Endothelial cell of umbilical vein (primary cell): Measurements from ENCODE around the gene THSD7B. TPM values are rescaled to one million over a fixed set of nuclear protein-coding genes. Genes with fewer than 3 reads are reported as not detected.

Experiments used
- BruUV-seq: library from RNA; stranded (reverse); fragments of 400-500 nt; replicated peaks from 2 replicates; lab custom pipeline; 2021; lab: Mats Ljungman, UMichigan
- CTCF ChIA-PET: fragments of 300-600, 350-600 bp; sonication (Branson Sonifier 250); formaldehyde crosslinking; loops from one replicate; lab custom pipeline; 2021; ENCODE audit warnings: antibody characterized with exemption, inconsistent platforms; lab: Charles Lee
- POLR2A ChIA-PET: fragments of 300-600, 350-600 bp; sonication (Branson Sonifier 250); formaldehyde crosslinking; loops from one replicate; lab custom pipeline; 2021; ENCODE audit warnings: antibody characterized with exemption, inconsistent platforms; lab: Charles Lee
- DNase-seq: peaks from one replicate; pipeline ENCODE4 v3.0.0-alpha.2; 2011; ENCODE audit warnings: low read depth, low spot score
- FAIRE-seq: peaks from 2 replicates; lab custom pipeline; 2011; peaks lifted over from hg19 to GRCh38; lab: Jason Lieb, UNC
- H2AFZ ChIP-seq: 2 replicates; pipeline ENCODE4 v1.6.0; 2012; ENCODE audit warnings: low read depth, low read length, control low read depth, inconsistent platforms
- H3K27ac ChIP-seq: 2 replicates; pipeline ENCODE4 v1.5.1; 2011; ENCODE audit warnings: low read depth, mild to moderate bottlenecking, control low read depth, low read length, moderate library complexity; ENCODE audit not compliant: insufficient read depth
- H3K27me3 ChIP-seq, 2 experiments: 2 replicates each; pipeline versions ENCODE4 v1.6.0 to v1.6.1; 2011; ENCODE audit warnings: low read length in 2 of 2, mixed read lengths in 1 of 2; ENCODE audit not compliant: control insufficient read depth in 2 of 2, insufficient read depth in 2 of 2
- H3K36me3 ChIP-seq, 2 experiments: 2 replicates in 1 of 2; 3 replicates in 1 of 2; pipeline ENCODE4 v1.5.1; 2011; ENCODE audit warnings: low read length in 2 of 2, mild to moderate bottlenecking in 1 of 2, moderate library complexity in 1 of 2; ENCODE audit not compliant: control insufficient read depth in 2 of 2, insufficient read depth in 2 of 2; ENCODE audit errors: extremely low read depth in 1 of 2
- H3K4me1 ChIP-seq: 3 replicates; pipeline ENCODE4 v1.5.1; 2011; ENCODE audit warnings: mild to moderate bottlenecking, low read length; ENCODE audit not compliant: control insufficient read depth, insufficient read depth; ENCODE audit errors: extremely low read depth
- H3K4me2 ChIP-seq: 2 replicates; pipeline ENCODE4 v1.6.1; 2011; ENCODE audit warnings: low read length, control low read depth, mixed read lengths; ENCODE audit not compliant: insufficient read depth
- H3K4me3 ChIP-seq, 3 experiments: fragments of 200-600 bp in 1 of 3; sonication (generic), shearing (Covaris generic) in 1 of 3; replicated peaks in 1 of 3; 2 replicates each; pipeline ENCODE4 v1.5.1; 2011 to 2016; ENCODE audit warnings: control low read depth in 3 of 3, low read length in 3 of 3, mild to moderate bottlenecking in 2 of 3, inconsistent platforms in 1 of 3, low read depth in 1 of 3, moderate library complexity in 1 of 3; ENCODE audit not compliant: insufficient read depth in 1 of 3
- H3K79me2 ChIP-seq: 2 replicates; pipeline ENCODE4 v1.6.0; 2012; ENCODE audit warnings: low read length, inconsistent platforms; ENCODE audit not compliant: control insufficient read depth, insufficient read depth
- H3K9ac ChIP-seq: replicated peaks from 2 replicates; pipeline ENCODE3; 2011; ENCODE audit warnings: low read length, control low read depth; ENCODE audit not compliant: insufficient read depth; ENCODE audit errors: extremely low read depth
- H3K9me1 ChIP-seq: replicated peaks from 3 replicates; pipeline ENCODE4 v1.6.0; 2011; ENCODE audit warnings: mild to moderate bottlenecking, low read length; ENCODE audit not compliant: control insufficient read depth, insufficient read depth; ENCODE audit errors: extremely low read depth
- H3K9me3 ChIP-seq: replicated peaks from 2 replicates; pipeline ENCODE4 v1.5.1; 2012; ENCODE audit warnings: low read length, inconsistent platforms; ENCODE audit not compliant: control insufficient read depth, insufficient read depth
- H4K20me1 ChIP-seq: replicated peaks from 2 replicates; pipeline ENCODE3; 2011; ENCODE audit warnings: mild to moderate bottlenecking, low read length; ENCODE audit not compliant: control insufficient read depth, insufficient read depth; ENCODE audit errors: extremely low read depth
- EZH2 ChIP-seq: IDR thresholded peaks from 2 replicates; pipeline ENCODE4 v1.6.1; 2012; ENCODE audit warnings: borderline replicate concordance, low read depth, mild to moderate bottlenecking, moderate library complexity, low read length, inconsistent platforms; ENCODE audit not compliant: severe bottlenecking
- FOS ChIP-seq: IDR thresholded peaks from 2 replicates; pipeline ENCODE4 v1.6.1; 2011; ENCODE audit warnings: mild to moderate bottlenecking, low read length, moderate library complexity, borderline replicate concordance; ENCODE audit not compliant: insufficient read depth
- GATA2 ChIP-seq: IDR thresholded peaks from 2 replicates; pipeline ENCODE4 v1.7.0; 2011; ENCODE audit warnings: low read depth, mild to moderate bottlenecking, moderate library complexity, mixed read lengths, low read length; ENCODE audit not compliant: insufficient read length, insufficient read depth
- JUN ChIP-seq: IDR thresholded peaks from 2 replicates; pipeline ENCODE4 v1.6.1; 2011; ENCODE audit warnings: borderline replicate concordance, low read depth; ENCODE audit not compliant: insufficient read length, insufficient read depth
- MYC ChIP-seq: IDR thresholded peaks from one replicate; pipeline ENCODE4 v1.6.1; 2011; ENCODE audit warnings: mild to moderate bottlenecking, low read depth, low read length
- POLR2A ChIP-seq: IDR thresholded peaks from 2 replicates; pipeline ENCODE4 v1.6.1; 2012; ENCODE audit warnings: low read depth, mild to moderate bottlenecking, control low read depth, low read length
- POLR2AphosphoS5 ChIP-seq: IDR thresholded peaks from 2 replicates; pipeline ENCODE4 v1.6.1; 2012; ENCODE audit warnings: low read depth, mild to moderate bottlenecking, control low read depth, low read length, moderate library complexity; ENCODE audit not compliant: insufficient read depth
- dilution Hi-C: fragments of 300-500 bp; cut with MboI; formaldehyde crosslinking; loops from one replicate; pipeline ENCODE4 v1.15.0; 2019; ENCODE audit warnings: low sequenced_read_pairs; ENCODE audit not compliant: extremely low pct_ligation_motif_present
- intact Hi-C: fragments of 100-400 bp; cut with micrococcal nuclease; formaldehyde crosslinking; loops from one replicate; pipeline ENCODE4 v1.10.0; 2022
- polyA plus RNA-seq, 4 experiments: library from polyadenylated mRNA; depleted of rRNA in 3 of 4; stranded (reverse) in 3 of 4; unstranded in 1 of 4; fragments of >200 nt; gene quantifications; 2 replicates each; pipeline versions ENCODE4 v1.2.1 to v1.2.3, GENCODE V29; 2011 to 2012; ENCODE audit warnings: missing spikeins in 1 of 4
- total RNA-seq: library from RNA; stranded (reverse); gene quantifications from 2 replicates; pipeline ENCODE4 v1.2.3, GENCODE V29; 2021
- TF ChIP-seq, protein P1 (sequence below), 2 donors: IDR thresholded peaks; 1 replicate in 1 of 2; 2 replicates in 1 of 2; pipeline ENCODE4 v1.5.1; 2011; ENCODE audit warnings: low read length in 2 of 2, mild to moderate bottlenecking in 2 of 2, moderate library complexity in 2 of 2, control low read depth in 1 of 2, inconsistent platforms in 1 of 2, low read depth in 1 of 2; ENCODE audit not compliant: insufficient read depth in 1 of 2; ENCODE audit errors: extremely low read depth in 1 of 2
- TF ChIP-seq, protein P2 (sequence below): IDR thresholded peaks from 2 replicates; pipeline ENCODE4 v1.6.1; 2011; ENCODE audit not compliant: insufficient read depth, insufficient read length

The THSD7B gene
- total and polyA plus RNA-seq, 2 donors (not counting 3 experiments of a cell fraction or from before 2014, with no cell fraction given) = 0.04 TPM; not detected in 1

DNA sequence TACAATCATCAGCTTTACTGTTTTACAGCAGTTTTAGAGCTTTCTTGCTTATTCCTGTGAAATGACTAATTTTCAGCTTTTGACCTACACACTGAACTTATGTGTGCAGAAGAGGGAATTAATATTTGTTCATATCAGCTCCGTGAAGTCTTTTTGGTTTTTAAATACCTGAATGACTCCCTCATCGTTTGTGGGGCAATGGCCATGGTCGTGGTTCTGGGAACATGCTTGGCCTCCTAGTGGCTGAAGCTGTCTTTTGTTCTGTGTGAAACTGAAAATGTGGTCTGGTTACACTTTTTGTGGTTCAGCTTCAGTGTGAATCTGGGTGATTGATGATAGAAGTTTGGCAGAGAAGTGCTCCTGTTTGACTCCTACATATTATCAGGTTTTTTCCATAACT, 408.1 kb downstream of the THSD7B start:
- no peaks in the 10 kb centered on the region for H3K27me3 ChIP-seq
- H3K27ac ChIP-seq = no peak overlapping the region
- H3K4me2 ChIP-seq = no peak overlapping the region
- DNase-seq (no peak), FAIRE-seq (no peak)
- H3K4me1 ChIP-seq = no peaks in the 10 kb centered on the region
- no peaks in the 10 kb centered on the region for H3K9me3 ChIP-seq
- no peak overlapping the region for H3K4me3 ChIP-seq
- ChIA-PET CTCF (no interaction called here), POLR2A (no interaction called here)
- no peaks in the 10 kb centered on the region for H3K9me1 ChIP-seq
- no peaks in the 10 kb centered on the region for H3K79me2 ChIP-seq
- no peaks in the 10 kb centered on the region for H3K36me3 ChIP-seq
- no peak overlapping the region for H3K9ac ChIP-seq
- BruUV-seq = no TSS peak
- no peak overlapping the region for H2AFZ ChIP-seq
- no peak for TF ChIP-seq POLR2AphosphoS5
- no peak for TF ChIP-seq POLR2A
- TF ChIP-seq, protein P1, sequence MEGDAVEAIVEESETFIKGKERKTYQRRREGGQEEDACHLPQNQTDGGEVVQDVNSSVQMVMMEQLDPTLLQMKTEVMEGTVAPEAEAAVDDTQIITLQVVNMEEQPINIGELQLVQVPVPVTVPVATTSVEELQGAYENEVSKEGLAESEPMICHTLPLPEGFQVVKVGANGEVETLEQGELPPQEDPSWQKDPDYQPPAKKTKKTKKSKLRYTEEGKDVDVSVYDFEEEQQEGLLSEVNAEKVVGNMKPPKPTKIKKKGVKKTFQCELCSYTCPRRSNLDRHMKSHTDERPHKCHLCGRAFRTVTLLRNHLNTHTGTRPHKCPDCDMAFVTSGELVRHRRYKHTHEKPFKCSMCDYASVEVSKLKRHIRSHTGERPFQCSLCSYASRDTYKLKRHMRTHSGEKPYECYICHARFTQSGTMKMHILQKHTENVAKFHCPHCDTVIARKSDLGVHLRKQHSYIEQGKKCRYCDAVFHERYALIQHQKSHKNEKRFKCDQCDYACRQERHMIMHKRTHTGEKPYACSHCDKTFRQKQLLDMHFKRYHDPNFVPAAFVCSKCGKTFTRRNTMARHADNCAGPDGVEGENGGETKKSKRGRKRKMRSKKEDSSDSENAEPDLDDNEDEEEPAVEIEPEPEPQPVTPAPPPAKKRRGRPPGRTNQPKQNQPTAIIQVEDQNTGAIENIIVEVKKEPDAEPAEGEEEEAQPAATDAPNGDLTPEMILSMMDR (IDR thresholded peaks at IDR 0.05; ENCODE audit: extremely low read depth in 1 of 2, insufficient read depth in 1 of 2, low read depth in 1 of 2, low read length in 2 of 2) = no peak
- TF ChIP-seq MYC = no peak
- dilution Hi-C loops = no loop called here
- no peaks in the 10 kb centered on the region for H4K20me1 ChIP-seq
- intact Hi-C loops = no loop called here

DNA sequence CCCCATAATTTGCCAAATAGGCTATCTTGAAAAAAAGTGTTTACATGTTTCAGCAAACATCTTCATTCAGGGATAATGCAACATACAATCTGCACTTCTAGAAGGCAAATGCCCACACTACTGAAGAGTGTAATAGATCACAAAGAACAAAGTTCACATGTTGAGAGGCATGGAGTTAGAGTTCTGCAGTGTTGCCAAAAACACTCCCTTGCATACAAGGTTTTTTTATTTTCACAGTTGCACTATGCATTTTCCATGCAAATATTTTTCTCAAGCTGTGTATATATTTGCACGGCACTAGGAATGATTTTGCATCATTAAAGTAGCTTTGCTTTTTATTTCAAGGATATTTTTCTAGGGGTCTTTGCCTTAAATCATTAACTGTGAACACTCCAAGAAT, 409.9 kb downstream of the THSD7B start:
- BruUV-seq = no TSS peak
- no peaks in the 10 kb centered on the region for H3K36me3 ChIP-seq
- no peaks in the 10 kb centered on the region for H3K27me3 ChIP-seq
- H3K4me1 ChIP-seq = peaks cover 3% of the 10 kb centered on the region
- ChIA-PET CTCF (no interaction called here), POLR2A (no interaction called here)
- H4K20me1 ChIP-seq = no peaks in the 10 kb centered on the region
- dilution Hi-C loops (no loop called here), intact Hi-C loops (no loop called here)
- no peak overlapping the region for H3K9ac ChIP-seq
- FAIRE-seq = no peak
- TF ChIP-seq GATA2 (no peak), POLR2A (no peak), POLR2AphosphoS5 (no peak), FOS (no peak), EZH2 (no peak), JUN (no peak), MYC (no peak)
- TF ChIP-seq, protein P1 (IDR thresholded peaks at IDR 0.05; ENCODE audit: extremely low read depth in 1 of 2, insufficient read depth in 1 of 2, low read depth in 1 of 2, low read length in 2 of 2) = no peak
- TF ChIP-seq, protein P2, sequence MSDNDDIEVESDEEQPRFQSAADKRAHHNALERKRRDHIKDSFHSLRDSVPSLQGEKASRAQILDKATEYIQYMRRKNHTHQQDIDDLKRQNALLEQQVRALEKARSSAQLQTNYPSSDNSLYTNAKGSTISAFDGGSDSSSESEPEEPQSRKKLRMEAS = no peak
- no peak overlapping the region for H3K4me3 ChIP-seq
- no peaks in the 10 kb centered on the region for H3K79me2 ChIP-seq
- no peak for DNase-seq
- no peaks in the 10 kb centered on the region for H3K9me3 ChIP-seq
- no peaks in the 10 kb centered on the region for H3K9me1 ChIP-seq
- H3K4me2 ChIP-seq = no peak overlapping the region
- H2AFZ ChIP-seq = no peak overlapping the region
- H3K27ac ChIP-seq = no peak overlapping the region
